ENCODE measurements around the gene FGF14.

DNA sequence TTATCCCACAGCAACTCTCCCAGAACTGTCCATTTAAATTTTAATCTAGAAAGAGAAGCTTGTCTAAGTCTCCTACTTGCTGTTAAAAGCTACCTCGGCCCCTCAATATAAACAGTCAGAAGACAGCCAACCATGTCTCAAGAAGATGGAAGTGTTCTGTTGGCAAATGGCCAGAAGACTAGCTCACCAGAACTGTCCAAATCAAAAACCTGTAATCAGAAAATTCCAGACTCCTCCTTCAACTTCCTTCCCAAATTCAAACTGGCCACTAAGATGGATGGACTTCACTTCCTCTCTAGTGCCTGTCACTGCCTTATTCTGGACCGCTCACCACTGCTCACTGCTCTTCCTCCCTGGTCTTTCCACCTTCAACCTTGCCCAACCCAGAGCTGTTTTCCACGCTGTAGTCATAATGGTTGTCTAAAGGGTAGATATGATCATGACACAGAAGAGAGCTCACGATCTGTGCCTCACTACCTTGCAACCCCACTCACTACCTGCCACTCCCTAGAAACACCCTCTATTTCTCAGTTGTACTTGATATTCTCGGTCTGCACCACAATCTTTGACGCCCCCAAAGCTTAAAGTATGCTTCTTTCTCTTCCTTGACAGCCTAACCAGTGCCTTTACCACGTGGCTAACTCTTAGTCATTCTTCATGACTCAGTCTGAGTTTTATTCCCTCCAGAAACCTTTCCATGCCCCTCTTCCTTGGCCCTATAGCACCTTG, 9.2 kb downstream of the FGF14 start:
- TF ChIP-seq POLR2A (IDR thresholded peaks at IDR 0.05): no peak
- TF ChIP-seq CTCF (IDR thresholded peaks at IDR 0.05): no peak
- TF ChIP-seq POLR2AphosphoS5 (IDR thresholded peaks at IDR 0.05): no peak
